CD14-positive monocyte (primary cell): ENCODE measurements around the gene SNX19. TPM values are rescaled to one million over a fixed set of nuclear protein-coding genes. Genes with fewer than 3 reads are reported as not detected.

Source experiments
- DNase-seq, 3 donors: peaks; one replicate each; pipeline ENCODE4 v3.0.0-alpha.2; 2011 to 2022
- H2AFZ ChIP-seq: 2 replicates; pipeline ENCODE4 v1.6.0; 2012; ENCODE audit warnings: mild to moderate bottlenecking, low read depth, low read length, inconsistent platforms; ENCODE audit not compliant: insufficient read depth, poor library complexity, severe bottlenecking
- H3K27ac ChIP-seq, 2 donors: 1 replicate in 1 of 2; 2 replicates in 1 of 2; pipeline ENCODE4 v1.5.1; 2012 to 2013; ENCODE audit warnings: low read length in 2 of 2, control low read depth in 1 of 2, inconsistent platforms in 1 of 2, low read depth in 1 of 2, mild to moderate bottlenecking in 1 of 2
- H3K27me3 ChIP-seq, 2 donors: one replicate each; pipeline versions ENCODE4 v1.6.0 to v1.6.1; 2011 to 2013; ENCODE audit warnings: low read length in 2 of 2; ENCODE audit not compliant: control insufficient read depth in 2 of 2, insufficient read depth in 2 of 2
- H3K36me3 ChIP-seq, 2 donors: replicated peaks in 1 of 2; 1 replicate in 1 of 2; 2 replicates in 1 of 2; pipeline versions ENCODE4 v1.5.1 to v1.6.1; 2012 to 2013; ENCODE audit warnings: low read length in 2 of 2, control low read depth in 1 of 2, inconsistent platforms in 1 of 2, mild to moderate bottlenecking in 1 of 2; ENCODE audit not compliant: insufficient read depth in 2 of 2, control insufficient read depth in 1 of 2
- H3K4me1 ChIP-seq, 2 donors: 1 replicate in 1 of 2; 2 replicates in 1 of 2; pipeline versions ENCODE4 v1.5.1 to v1.6.1; 2012 to 2013; ENCODE audit warnings: low read length in 2 of 2, control low read depth in 1 of 2, inconsistent platforms in 1 of 2, mild to moderate bottlenecking in 1 of 2, moderate library complexity in 1 of 2; ENCODE audit not compliant: insufficient read depth in 2 of 2, control insufficient read depth in 1 of 2
- H3K4me2 ChIP-seq: replicated peaks from 2 replicates; pipeline ENCODE3; 2012; ENCODE audit warnings: low read length, moderate library complexity, mild to moderate bottlenecking; ENCODE audit not compliant: poor library complexity, severe bottlenecking; ENCODE audit errors: extremely low read depth
- H3K4me3 ChIP-seq, 3 experiments: fragments of 200-600 bp in 1 of 3; sonication (generic) in 1 of 3; replicated peaks in 1 of 3; 1 replicate in 2 of 3; 2 replicates in 1 of 3; pipeline ENCODE4 v1.5.1; 2011 to 2013; ENCODE audit warnings: low read length in 3 of 3, mild to moderate bottlenecking in 3 of 3, control low read depth in 2 of 3, low read depth in 2 of 3, inconsistent platforms in 1 of 3, moderate library complexity in 1 of 3
- H3K79me2 ChIP-seq: 2 replicates; pipeline ENCODE4 v1.6.0; 2012; ENCODE audit warnings: mild to moderate bottlenecking, control low read depth, inconsistent platforms, low read length, moderate library complexity; ENCODE audit not compliant: insufficient read depth
- H3K9ac ChIP-seq: 2 replicates; pipeline ENCODE4 v1.6.0; 2017; ENCODE audit warnings: low read length, mild to moderate bottlenecking; ENCODE audit not compliant: insufficient read depth, poor library complexity, severe bottlenecking
- H3K9me3 ChIP-seq, 2 donors: replicated peaks in 1 of 2; 1 replicate in 1 of 2; 2 replicates in 1 of 2; pipeline versions ENCODE4 v1.5.1 to v1.6.1; 2012 to 2013; ENCODE audit warnings: low read length in 2 of 2, control low read depth in 1 of 2; ENCODE audit not compliant: control insufficient read depth in 1 of 2, insufficient read depth in 1 of 2
- H4K20me1 ChIP-seq: 2 replicates; pipeline ENCODE4 v1.6.0; 2012; ENCODE audit warnings: mild to moderate bottlenecking, low read length, control low read depth, moderate library complexity; ENCODE audit not compliant: insufficient read depth
- H3K27ac Mint-ChIP-seq, 7 donors: one replicate each; pipeline ENCODE4 v1.8.0; 2020; ENCODE audit warnings: mild to moderate bottlenecking in 7 of 7, mixed read lengths in 7 of 7, moderate library complexity in 6 of 7, inconsistent platforms in 2 of 7
- H3K27me3 Mint-ChIP-seq, 3 donors: one replicate each; pipeline ENCODE4 v1.8.0; 2021 to 2022; ENCODE audit warnings: low read depth in 3 of 3, mild to moderate bottlenecking in 3 of 3, mixed read lengths in 3 of 3, moderate library complexity in 3 of 3, inconsistent platforms in 1 of 3
- H3K36me3 Mint-ChIP-seq, 2 donors: one replicate each; pipeline ENCODE4 v1.8.0; 2020; ENCODE audit warnings: mixed read lengths in 2 of 2, inconsistent platforms in 1 of 2, mild to moderate bottlenecking in 1 of 2
- H3K4me1 Mint-ChIP-seq: one replicate; pipeline ENCODE4 v1.8.0; 2020; ENCODE audit warnings: mild to moderate bottlenecking, mixed read lengths
- H3K4me3 Mint-ChIP-seq, 2 donors: one replicate each; pipeline ENCODE4 v1.8.0; 2020; ENCODE audit warnings: mild to moderate bottlenecking in 2 of 2, mixed read lengths in 2 of 2, moderate library complexity in 1 of 2
- H3K9me3 Mint-ChIP-seq, 7 donors: one replicate each; pipeline ENCODE4 v1.8.0; 2020 to 2022; ENCODE audit warnings: mixed read lengths in 7 of 7, mild to moderate bottlenecking in 6 of 7, moderate library complexity in 6 of 7, inconsistent platforms in 2 of 7
- WGBS: methylation state at CpG from one replicate; pipeline ENCODE4 v1.1.5; 2013; ENCODE audit warnings: missing lambda C conversion rate; ENCODE audit not compliant: insufficient coverage; 5-methylcytosine and 5-hydroxymethylcytosine counted together
- intact Hi-C, 2 donors: fragments of 100-400 bp; cut with micrococcal nuclease; formaldehyde crosslinking; loops; one replicate each; pipeline versions ENCODE4 v1.15.0 to v1.15.1; 2023
- polyA plus RNA-seq, 3 donors: library from polyadenylated mRNA; depleted of rRNA in 1 of 3; unstranded in 2 of 3; stranded (reverse) in 1 of 3; fragments of 300-500 nt in 2 of 3; fragments of >200 nt in 1 of 3; fragmentation: Illumina TruSeq in 2 of 3; gene quantifications; 1 replicate in 2 of 3; 2 replicates in 1 of 3; pipeline ENCODE4 v1.2.3, GENCODE V29; 2012 to 2021
- TF ChIP-seq, protein P1 (sequence below): fragments of 200-600 bp; IDR thresholded peaks from one replicate; pipeline ENCODE4 v1.8.0; 2022; ENCODE audit warnings: antibody characterized with exemption, mild to moderate bottlenecking

SNX19 gene
- polyA plus RNA-seq, 3 donors: 13.6 to 23.3 (median 17.6) TPM

DNA sequence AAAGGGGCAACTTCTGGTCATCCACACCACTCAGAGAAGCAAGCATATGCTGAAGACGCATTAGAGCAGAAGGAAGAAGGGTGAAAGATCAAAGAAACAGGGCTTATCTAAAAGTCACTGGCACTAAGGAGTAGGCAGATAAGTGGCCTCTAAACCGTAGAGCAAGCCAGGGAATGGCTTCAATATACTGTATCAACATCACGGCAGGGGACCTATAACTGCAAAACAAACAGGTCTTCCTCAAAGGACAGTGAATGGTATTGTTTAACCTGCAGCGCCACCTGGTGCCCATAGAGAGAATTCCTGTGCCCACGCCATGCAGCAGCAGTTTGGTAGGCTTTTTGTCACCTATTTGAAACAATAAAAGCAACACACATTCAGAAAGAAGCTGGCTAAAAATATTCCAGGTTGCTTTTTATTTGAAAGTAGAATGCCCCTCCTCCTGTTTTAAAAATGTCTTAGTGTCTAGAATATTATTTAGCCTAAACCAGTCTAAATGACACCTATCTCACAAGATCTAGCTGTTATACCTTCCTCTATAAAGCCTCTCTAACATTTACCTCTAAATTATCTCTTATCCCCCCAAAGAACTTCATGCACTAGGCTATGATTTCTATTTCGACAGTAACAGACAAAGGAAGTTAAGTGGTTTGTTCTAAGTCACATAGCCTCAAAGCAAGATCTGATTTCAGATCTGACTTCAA is 21.8 kb downstream of the SNX19 start:
- Histone ChIP-seq H3K9me3 (no peaks in the 10 kb centered on the region), H3K27me3 (no peaks in the 10 kb centered on the region), H3K27ac (no peak overlapping the region), H3K4me3 (no peak overlapping the region), H3K36me3 (peaks cover 92 to 100% of the 10 kb centered on the region in 2 donors), H2AFZ (no peak overlapping the region), H3K79me2 (no peaks in the 10 kb centered on the region), H3K4me1 (no peaks in the 10 kb centered on the region), H3K9ac (no peak overlapping the region), H4K20me1 (peaks cover 25% of the 10 kb centered on the region), H3K4me2 (no peak overlapping the region)
- Mint-ChIP-seq H3K27ac (peak overlapping the region in 1 of 7 donors; percentile 26), H3K9me3 (no peaks in the 10 kb centered on the region), H3K36me3 (peaks cover 51 to 72% of the 10 kb centered on the region in 2 donors), H3K4me3 (no peak overlapping the region), H3K4me1 (no peaks in the 10 kb centered on the region), H3K27me3 (no peaks in the 10 kb centered on the region)
- 0% methylated on average over 1 of the region's 6 CpGs for WGBS
- TF ChIP-seq, protein P1, sequence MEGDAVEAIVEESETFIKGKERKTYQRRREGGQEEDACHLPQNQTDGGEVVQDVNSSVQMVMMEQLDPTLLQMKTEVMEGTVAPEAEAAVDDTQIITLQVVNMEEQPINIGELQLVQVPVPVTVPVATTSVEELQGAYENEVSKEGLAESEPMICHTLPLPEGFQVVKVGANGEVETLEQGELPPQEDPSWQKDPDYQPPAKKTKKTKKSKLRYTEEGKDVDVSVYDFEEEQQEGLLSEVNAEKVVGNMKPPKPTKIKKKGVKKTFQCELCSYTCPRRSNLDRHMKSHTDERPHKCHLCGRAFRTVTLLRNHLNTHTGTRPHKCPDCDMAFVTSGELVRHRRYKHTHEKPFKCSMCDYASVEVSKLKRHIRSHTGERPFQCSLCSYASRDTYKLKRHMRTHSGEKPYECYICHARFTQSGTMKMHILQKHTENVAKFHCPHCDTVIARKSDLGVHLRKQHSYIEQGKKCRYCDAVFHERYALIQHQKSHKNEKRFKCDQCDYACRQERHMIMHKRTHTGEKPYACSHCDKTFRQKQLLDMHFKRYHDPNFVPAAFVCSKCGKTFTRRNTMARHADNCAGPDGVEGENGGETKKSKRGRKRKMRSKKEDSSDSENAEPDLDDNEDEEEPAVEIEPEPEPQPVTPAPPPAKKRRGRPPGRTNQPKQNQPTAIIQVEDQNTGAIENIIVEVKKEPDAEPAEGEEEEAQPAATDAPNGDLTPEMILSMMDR: peak; percentile 92
- intact Hi-C loops: no loop called here
- DNase-seq: peak; percentile 37 to 53 (median 52)

- no peaks in the 10 kb centered on the region for H3K4me1 ChIP-seq
- no peak overlapping the region for H3K9ac ChIP-seq
- no peak overlapping the region for H2AFZ ChIP-seq
- no peaks in the 10 kb centered on the region for H3K79me2 ChIP-seq
- Mint-ChIP-seq H3K27me3 (no peaks in the 10 kb centered on the region), H3K27ac (no peak overlapping the region), H3K4me1 (no peaks in the 10 kb centered on the region), H3K4me3 (no peak overlapping the region), H3K9me3 (no peaks in the 10 kb centered on the region), H3K36me3 (peaks cover 38 to 61% of the 10 kb centered on the region in 2 donors)
- H3K27me3 ChIP-seq: no peaks in the 10 kb centered on the region
- no peak overlapping the region for H3K27ac ChIP-seq
- DNase-seq: no peak
- TF ChIP-seq, protein P1: no peak
- H3K9me3 ChIP-seq: no peaks in the 10 kb centered on the region
- peaks cover 25% of the 10 kb centered on the region for H4K20me1 ChIP-seq
- intact Hi-C loops: no loop called here
- H3K4me2 ChIP-seq: no peak overlapping the region
- 67% methylated on average over 3 of the region's 4 CpGs for WGBS
- peaks cover 89 to 100% of the 10 kb centered on the region in 2 donors for H3K36me3 ChIP-seq
- H3K4me3 ChIP-seq: no peak overlapping the region
Measured at GRCh38 chr11:130892861-130893260, 23.4 kb downstream of the SNX19 start.
